ENCODE results near the gene PCDHB10.
"Not testable (repeated sequence)": the region's sequence is repeated elsewhere in the genome, so short reads cannot be mapped to it uniquely, and the experiment has no call there.

The PCDHB10 gene
- 0 to 0.04 reads per million in 2 experiments for total RNA-seq

- no peak for DNase-seq (ENCODE audit: low read depth)
Observed at GRCh38 chr5:141192110-141192725, at the start of gene PCDHB10. TSS of gene PCDHB10 (plus strand) at chr5:141192353. CDS start at chr5:141192553, 200 bp downstream.

- DNase-seq (ENCODE audit: low read depth): no peak
Observed at GRCh38 chr5:141149812-141150211, 42.3 kb upstream of the PCDHB10 start, which contains the start of gene PCDHB6. TSS of gene PCDHB6 (plus strand) at chr5:141150057. CDS start at chr5:141150258, 201 bp downstream.

GRCh38 chr5:141150224-141150992 lies 41.7 kb upstream of the PCDHB10 start:
- no peak for DNase-seq (ENCODE audit: low read depth)

GRCh38 chr5:141150993-141151325 lies 41.2 kb upstream of the PCDHB10 start:
- no peak for DNase-seq (ENCODE audit: low read depth)

GRCh38 chr5:141151632-141152031 lies 40.5 kb upstream of the PCDHB10 start:
- not testable (repeated sequence) for DNase-seq (ENCODE audit: low read depth)

- DNase-seq (ENCODE audit: low read depth): not testable (repeated sequence)
Observed at GRCh38 chr5:141152096-141152495, 40.1 kb upstream of the PCDHB10 start.

- DNase-seq (ENCODE audit: low read depth): no peak
Observed at GRCh38 chr5:141155540-141156374, 36.4 kb upstream of the PCDHB10 start.

GRCh38 chr5:141157356-141157755 lies 34.8 kb upstream of the PCDHB10 start:
- not testable (repeated sequence) for DNase-seq (ENCODE audit: low read depth)

- DNase-seq (ENCODE audit: low read depth): not testable (repeated sequence)
Observed at GRCh38 chr5:141157901-141158300, 34.3 kb upstream of the PCDHB10 start.

GRCh38 chr5:141172381-141173204 lies 19.6 kb upstream of the PCDHB10 start, which contains the start of gene PCDHB7:
TSS of gene PCDHB7 (plus strand) at chr5:141172644. CDS start at chr5:141172836, 192 bp downstream.
- no peak for DNase-seq (ENCODE audit: low read depth)

GRCh38 chr5:141174291-141175104 lies 17.7 kb upstream of the PCDHB10 start:
- DNase-seq (ENCODE audit: low read depth): not testable (repeated sequence)

GRCh38 chr5:141175933-141176332 lies 16.2 kb upstream of the PCDHB10 start:
- DNase-seq (ENCODE audit: low read depth): no peak

GRCh38 chr5:141177577-141178191 lies 14.5 kb upstream of the PCDHB10 start, which contains the start of gene PCDHB8:
TSS of gene PCDHB8 (plus strand) at chr5:141177790. CDS start at chr5:141178035, 245 bp downstream.
- not testable (repeated sequence) for DNase-seq (ENCODE audit: low read depth)

- not testable (repeated sequence) for DNase-seq (ENCODE audit: low read depth)
Observed at GRCh38 chr5:141179371-141179770, 12.8 kb upstream of the PCDHB10 start.

GRCh38 chr5:141179876-141180275 lies 12.3 kb upstream of the PCDHB10 start:
- not testable (repeated sequence) for DNase-seq (ENCODE audit: low read depth)

- DNase-seq (ENCODE audit: low read depth): no peak
Observed at GRCh38 chr5:141180313-141180712, 11.8 kb upstream of the PCDHB10 start.

GRCh38 chr5:141182248-141182647 lies 9.9 kb upstream of the PCDHB10 start, which contains the start of gene PCDHB16:
TSS of gene PCDHB16 (plus strand) at chr5:141182387. CDS start at chr5:141182560, 173 bp downstream.
- DNase-seq (ENCODE audit: low read depth): no peak

- not testable (repeated sequence) for DNase-seq (ENCODE audit: low read depth)
Observed at GRCh38 chr5:141184117-141184855, 7.9 kb upstream of the PCDHB10 start.

Data from T follicular helper cell (primary cell).